GM19467 (cell line): Measurements from ENCODE around the gene AURKB.
"Not testable (repeated sequence)": the region's sequence is repeated elsewhere in the genome, so short reads cannot be mapped to it uniquely, and the experiment has no call there.

ENCODE experiments used
- ATAC-seq: cut with Tn5 transposase; IDR thresholded peaks from one replicate; pipeline ENCODE4 v1.9.1; 2021; ENCODE audit warnings: mild to moderate bottlenecking, moderate library complexity; ENCODE audit not compliant: unreplicated experiment

AURKB gene

DNA sequence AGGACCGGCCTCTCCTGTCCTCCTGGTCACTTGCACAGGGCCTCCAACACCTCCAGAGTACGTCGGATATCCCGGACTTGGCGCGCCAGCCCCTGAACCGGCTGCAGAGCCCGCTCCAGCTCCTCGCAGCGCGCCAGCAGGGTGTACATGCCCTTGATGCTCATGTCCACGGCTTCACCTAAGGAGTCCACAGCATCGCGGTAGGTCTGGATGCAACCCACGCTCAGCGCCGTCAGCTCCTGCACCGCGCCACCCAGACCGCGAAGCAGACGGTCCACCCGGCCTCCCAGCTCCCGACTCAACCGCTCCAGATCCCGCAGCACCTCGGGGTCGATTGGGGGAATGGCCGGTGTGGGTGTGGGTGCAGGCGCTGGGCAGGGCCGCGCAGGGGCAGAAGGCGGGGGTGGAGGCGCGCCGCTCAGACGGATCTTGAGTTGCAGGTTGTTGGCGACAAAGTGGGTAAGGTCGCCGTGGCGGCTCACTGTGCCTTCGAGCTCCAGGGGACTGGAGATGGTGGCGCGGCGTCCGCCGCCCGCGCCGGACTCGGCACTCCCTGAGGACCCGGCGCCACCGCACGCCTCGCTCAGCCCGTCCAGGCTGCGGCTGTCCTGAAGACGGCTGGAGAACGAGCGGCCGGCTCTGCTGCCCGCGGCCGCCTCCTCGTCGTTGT lies 21.2 kb downstream of the AURKB start:
- no peak for ATAC-seq

GRCh38 chr17:8188263-8188839 lies 22.0 kb downstream of the AURKB start:
- ATAC-seq = no peak

DNA sequence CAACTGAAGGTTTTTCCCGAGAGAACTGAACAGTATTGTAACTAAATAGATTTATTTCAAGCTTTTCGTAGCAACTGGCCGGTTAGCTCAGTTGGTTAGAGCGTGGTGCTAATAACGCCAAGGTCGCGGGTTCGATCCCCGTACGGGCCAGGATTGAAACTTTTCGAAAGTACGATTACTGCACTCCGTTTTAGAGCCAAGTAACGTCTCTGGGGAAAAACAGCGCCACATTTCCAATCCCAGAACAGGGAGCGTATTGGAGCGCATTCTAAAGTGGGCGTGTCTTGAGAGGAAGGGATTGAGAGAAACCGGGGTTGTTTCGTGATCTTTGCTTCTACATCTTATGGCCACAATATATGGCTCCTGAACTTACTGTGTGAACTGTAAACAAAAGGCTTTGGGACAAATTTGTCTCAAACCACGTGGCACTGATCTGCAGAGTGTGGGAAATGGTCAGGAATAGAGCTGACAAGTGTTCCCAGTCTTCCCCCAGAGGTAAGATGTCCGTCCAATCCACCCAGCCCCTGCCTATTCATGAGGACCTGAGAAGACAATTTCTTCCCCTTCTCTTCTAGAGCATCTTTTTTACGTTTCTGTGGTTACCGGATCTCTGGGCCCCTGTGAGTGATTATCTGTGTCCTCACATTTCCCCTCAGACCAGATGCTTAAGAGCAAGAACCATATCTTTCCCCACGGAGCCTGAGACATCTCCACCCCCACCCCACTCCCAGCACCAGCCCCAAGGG lies 22.7 kb downstream of the AURKB start:
- ATAC-seq = peak; percentile 20

DNA sequence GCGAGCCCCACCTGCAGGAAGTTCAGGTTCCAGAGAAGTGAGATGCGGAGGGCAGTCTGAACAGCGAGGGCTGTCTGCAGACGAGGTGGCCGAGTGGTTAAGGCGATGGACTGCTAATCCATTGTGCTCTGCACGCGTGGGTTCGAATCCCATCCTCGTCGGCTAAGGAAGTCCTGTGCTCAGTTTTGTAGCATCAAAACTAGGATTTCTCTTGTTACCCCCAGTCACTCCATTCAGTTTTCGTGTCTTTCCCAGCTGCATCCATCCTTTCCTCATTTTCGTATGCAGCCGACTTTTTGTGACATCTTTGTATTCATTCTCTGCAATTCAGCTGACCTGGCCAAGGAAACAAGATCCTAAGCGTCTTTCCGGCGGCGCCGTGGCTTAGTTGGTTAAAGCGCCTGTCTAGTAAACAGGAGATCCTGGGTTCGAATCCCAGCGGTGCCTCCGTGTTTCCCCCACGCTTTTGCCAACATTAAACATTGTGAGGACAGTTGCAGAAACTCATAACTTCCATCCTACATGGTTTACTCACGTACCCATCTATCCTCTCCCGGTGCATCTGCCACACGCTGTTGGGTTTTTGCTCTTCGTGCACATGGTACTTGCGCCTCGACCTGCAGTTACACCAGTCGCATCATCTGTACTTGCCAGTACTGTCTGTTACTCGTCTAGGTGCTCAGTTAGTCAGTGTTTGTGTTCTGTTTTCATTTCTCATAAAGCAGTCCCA lies 23.4 kb downstream of the AURKB start:
- peak; percentile 24 for ATAC-seq

DNA sequence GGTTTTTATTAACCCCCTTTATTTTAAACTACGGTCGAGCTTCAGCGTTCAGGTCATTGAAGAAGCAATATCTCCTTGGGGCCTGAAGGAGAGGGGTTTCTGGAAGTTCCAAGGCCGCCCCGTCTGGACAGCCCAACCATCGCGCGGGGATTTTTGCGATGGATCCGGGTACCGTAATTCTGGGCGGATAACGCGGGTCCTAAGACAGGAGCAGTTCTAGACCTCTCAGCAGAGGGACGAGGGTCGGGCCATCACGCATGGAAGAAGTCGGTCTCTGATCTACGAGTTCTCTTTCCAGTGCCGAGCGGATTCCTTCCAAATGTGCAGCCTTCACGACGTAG lies 24.0 kb downstream of the AURKB start:
- ATAC-seq = no peak

DNA sequence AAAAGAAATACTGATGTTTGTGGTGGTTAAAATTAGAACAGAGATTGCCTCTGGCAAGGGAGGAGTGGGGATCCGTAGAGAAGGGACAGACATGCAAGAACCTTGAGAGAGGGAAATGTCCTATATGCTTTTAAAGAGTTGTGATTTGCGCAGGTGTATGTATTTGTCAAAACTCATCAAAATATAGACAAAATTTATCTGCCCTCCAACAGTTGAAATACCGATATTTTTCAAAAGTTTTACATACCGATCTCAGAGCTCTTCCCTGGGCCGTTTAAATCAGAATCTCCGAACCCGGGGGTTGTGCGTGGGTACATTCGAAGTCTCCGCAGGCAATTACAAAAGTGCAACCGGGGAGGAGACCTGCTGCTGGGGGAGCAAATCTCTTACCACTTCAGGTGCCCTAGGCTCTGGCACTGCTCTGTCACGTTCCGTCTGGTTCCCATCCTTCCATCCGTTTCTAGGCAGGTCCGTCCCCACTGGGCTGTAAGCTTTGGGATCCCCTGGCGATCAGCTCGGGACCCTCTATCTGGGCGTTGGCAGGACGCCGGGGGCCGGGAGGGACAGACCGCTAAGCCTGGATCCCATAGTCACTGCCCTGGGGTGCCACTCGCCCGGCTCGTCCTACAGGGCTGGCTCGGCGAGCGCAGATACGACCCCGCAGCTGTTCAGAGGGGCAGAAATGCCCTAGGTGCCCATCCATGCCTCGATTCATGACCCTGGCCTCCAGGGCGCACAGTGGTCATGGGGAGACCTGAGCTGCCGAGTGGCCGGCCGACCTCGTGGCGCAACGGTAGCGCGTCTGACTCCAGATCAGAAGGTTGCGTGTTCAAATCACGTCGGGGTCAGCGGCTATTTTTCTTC lies 24.6 kb downstream of the AURKB start:
- no peak for ATAC-seq

DNA sequence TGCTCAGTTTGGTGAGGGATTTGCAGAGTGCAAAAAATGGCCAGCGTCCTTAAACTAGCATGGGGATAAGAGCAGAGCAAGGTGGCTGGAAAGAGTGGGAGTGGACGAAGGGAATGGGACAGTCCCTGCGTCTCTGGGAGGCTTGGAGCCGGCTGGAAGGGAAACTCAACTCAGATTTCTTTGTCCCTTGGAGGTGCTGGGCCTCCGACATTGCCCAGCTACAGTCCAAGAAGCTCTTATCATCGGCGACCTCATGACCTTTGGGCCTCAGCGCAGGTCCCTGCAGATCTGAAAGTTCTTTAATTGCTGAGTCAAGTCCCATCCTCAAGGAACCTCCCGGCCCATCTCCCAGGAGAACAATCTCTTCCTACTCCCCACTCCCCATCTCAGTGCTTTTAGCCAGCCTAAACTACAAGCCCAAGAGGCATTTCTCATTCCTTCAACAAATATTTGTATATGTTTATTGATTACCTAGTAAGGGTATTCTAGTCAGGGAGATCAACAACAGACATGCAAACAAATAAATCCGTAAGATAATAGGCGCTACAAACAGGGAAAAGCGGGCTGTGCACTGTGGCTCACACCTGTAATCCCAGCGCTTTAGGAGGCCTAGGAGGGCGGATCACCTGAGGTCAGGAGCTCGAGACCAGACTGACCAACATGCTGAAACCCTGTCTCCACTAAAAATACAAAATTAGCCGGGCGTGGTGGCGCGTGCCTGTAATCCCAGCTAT lies 33.2 kb downstream of the AURKB start:
- no peak for ATAC-seq

- no peak for ATAC-seq
These were observed 34.0 kb downstream of the AURKB start, which contains the start of gene TMEM107 for GRCh38 chr17:8176197-8176940. Gene TMEM107 (minus strand): TSS chr17:8176380. CDS start chr17:8176286, 94 bp downstream.

GRCh38 chr17:8175795-8176196 lies 34.6 kb downstream of the AURKB start:
- no peak for ATAC-seq

DNA sequence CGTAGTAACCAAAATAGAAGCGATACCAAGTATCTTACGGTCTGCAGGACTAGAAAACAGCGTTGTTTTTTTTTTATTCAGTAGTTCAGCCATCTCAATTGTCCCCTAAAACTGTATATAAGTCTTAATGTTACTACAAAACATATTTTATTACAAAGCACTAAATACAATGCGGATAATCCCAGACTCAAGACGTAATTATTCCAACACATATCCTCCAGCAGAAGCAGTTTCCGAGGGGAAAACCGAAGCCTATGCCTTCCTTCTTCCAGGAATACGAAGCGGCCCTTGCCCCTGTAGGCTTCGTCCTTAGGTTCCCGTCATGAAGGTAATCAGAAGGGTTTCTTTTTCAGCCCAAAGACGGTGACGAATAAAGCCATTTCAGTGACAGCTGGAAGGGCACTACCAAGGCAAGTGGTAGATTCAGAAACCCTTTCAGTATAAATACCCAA lies 36.5 kb downstream of the AURKB start:
- ATAC-seq = no peak

DNA sequence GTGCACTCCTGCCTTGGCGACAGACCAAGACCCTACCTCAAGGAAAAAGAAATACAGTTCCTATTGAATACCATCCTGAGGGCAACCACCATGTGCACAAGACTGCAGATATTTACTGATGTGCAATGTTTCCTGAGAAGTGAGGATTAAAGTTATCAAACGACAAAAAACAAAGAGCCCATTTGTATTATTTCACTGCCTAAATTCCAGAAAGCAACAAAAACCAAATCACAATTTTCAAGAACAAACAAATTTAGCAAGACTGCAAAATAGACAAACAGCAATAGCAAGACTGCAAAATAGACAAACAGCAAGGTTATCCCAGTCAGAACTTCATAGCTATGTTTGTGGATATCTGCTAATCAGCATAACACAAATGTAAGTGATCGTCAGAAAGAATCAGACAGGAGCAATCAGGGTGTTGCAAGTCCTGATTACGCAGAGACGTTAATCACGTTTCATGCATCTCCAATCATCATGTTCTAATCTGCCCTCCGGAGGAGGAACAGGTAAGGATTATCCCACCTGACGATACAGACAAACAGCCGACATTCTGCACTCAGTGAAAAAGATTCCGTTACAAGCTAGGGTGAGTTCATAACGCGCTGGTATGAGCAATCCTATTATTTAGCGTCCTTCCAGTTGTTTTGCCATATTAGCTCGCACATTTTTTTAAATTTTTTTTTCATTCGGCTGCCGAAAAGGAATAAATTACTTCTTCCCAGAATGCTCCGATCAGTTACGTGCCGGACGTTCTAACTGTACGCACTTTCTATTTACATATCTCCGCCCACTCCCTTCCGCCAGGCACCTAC lies 37.1 kb downstream of the AURKB start:
- peak; percentile 64 for ATAC-seq

- not testable (repeated sequence) for ATAC-seq
These were observed 40.2 kb downstream of the AURKB start for GRCh38 chr17:8170186-8170585.

DNA sequence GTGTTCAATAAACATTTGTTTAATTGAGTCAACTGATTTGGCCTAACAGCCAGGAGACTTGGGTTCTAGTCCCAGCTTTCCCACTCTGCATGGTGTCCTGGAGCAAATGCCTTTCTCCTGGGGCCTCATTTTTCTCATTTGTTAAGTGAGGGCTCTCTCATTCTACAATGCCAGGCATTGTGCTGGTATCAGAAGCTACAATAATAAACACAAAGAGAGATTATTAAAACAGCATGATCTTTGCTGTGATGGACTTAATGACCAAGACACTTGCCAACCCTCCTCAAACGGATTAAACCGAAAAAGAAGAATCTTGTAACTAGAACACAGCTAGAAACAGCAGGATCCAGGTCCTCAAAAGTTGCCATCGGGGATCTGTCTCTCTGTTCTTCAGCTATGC lies 42.8 kb downstream of the AURKB start:
- no peak for ATAC-seq

DNA sequence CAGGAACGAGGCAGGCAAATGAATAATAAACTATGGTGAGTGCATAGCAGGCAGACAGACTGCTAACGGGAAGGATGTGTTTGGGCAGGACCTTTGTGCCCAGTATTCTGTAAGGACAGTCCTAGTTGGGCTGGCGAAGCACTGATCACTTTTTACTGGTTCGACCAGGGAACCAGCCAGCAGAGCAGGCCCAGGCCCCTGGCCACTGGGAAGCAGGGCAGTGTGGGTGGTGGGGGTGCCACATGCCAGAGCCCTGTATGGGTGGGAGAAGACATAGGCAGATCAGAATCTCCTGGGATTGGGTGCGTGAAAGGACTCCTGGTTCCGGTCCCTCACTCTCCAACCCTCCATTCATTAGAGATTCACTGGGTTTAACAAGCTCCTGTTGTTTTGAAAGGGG lies 43.6 kb downstream of the AURKB start:
- no peak for ATAC-seq

GRCh38 chr17:8164815-8165131 lies 45.6 kb downstream of the AURKB start:
- ATAC-seq = no peak

DNA sequence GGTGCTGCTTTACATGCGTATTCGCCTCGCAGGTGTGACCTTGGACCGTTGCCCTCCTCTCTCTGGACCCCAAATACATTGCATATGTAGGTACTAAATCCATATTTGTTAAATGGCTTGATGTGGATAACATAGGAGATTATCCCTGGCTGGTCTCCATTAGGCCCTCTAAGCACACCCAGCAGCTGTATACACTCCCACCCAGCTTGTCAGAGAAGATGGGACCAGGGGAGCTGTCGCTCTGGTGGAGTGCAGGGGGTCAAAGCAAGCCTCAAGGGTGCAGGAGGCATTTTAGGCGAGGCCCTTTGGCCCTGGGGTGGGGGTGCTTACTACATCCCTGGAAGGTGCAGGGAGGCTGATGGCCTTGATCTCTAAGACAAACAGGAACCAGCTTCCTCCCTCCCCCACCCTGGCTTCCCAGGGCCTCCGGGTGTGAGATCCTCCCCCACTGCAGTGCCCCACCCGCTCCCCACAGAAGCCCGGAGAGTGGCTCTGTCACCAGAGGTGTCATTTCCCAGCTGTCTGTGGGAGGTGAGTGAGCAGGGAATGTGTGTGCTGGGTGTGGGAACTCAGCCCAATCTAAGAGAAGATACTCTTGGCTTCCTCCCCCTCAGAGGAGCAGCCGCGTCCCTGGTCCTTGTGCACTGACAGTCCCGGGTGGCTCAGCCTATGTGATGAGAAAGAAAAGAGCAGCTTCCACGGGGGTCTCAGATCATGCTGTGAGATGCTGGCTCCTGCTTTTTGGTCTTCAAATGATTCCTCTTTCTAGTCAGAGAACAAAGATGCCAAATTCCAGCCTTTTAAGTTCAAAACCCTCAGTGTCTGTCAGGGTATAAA lies 46.2 kb downstream of the AURKB start:
- ATAC-seq = no peak
